ENCODE results near the gene AQP7.

The AQP7 gene

GRCh38 chr9:33350310-33350709 is 52.1 kb downstream of the AQP7 start:
- Histone ChIP-seq H3K4me1 (ENCODE audit: control insufficient read depth, insufficient read depth, low read length) (peaks cover 25% of the 10 kb centered on the region), H3K9me3 (ENCODE audit: control insufficient read depth, low read length) (no peaks in the 10 kb centered on the region), H3K9ac (ENCODE audit: low read length) (no peak overlapping the region), H3K36me3 (ENCODE audit: control insufficient read depth, insufficient read depth, low read length) (peaks cover 14% of the 10 kb centered on the region), H3K4me3 (ENCODE audit: low read length) (no peak overlapping the region), H3K27me3 (ENCODE audit: control insufficient read depth, insufficient read depth, low read length) (no peaks in the 10 kb centered on the region)

GRCh38 chr9:33349743-33350142 is 52.6 kb downstream of the AQP7 start:
- Histone ChIP-seq H3K27me3 (ENCODE audit: control insufficient read depth, insufficient read depth, low read length) (no peaks in the 10 kb centered on the region), H3K9ac (ENCODE audit: low read length) (no peak overlapping the region), H3K4me1 (ENCODE audit: control insufficient read depth, insufficient read depth, low read length) (peaks cover 22% of the 10 kb centered on the region), H3K9me3 (ENCODE audit: control insufficient read depth, low read length) (no peaks in the 10 kb centered on the region), H3K36me3 (ENCODE audit: control insufficient read depth, insufficient read depth, low read length) (peaks cover 14% of the 10 kb centered on the region), H3K4me3 (ENCODE audit: low read length) (no peak overlapping the region)

- no peaks in the 10 kb centered on the region for H3K9me3 ChIP-seq (ENCODE audit: control insufficient read depth, low read length)
- H3K4me1 ChIP-seq (ENCODE audit: control insufficient read depth, insufficient read depth, low read length), result peaks cover 15% of the 10 kb centered on the region
- no peak overlapping the region for H3K9ac ChIP-seq (ENCODE audit: low read length)
- H3K4me3 ChIP-seq (ENCODE audit: low read length), result no peak overlapping the region
- no peaks in the 10 kb centered on the region for H3K27me3 ChIP-seq (ENCODE audit: control insufficient read depth, insufficient read depth, low read length)
- peaks cover 14% of the 10 kb centered on the region for H3K36me3 ChIP-seq (ENCODE audit: control insufficient read depth, insufficient read depth, low read length)
These were observed 53.4 kb downstream of the AQP7 start for GRCh38 chr9:33348998-33349397.

- Histone ChIP-seq H3K9me3 (ENCODE audit: control insufficient read depth, low read length) (no peaks in the 10 kb centered on the region), H3K36me3 (ENCODE audit: control insufficient read depth, insufficient read depth, low read length) (peaks cover 14% of the 10 kb centered on the region), H3K4me1 (ENCODE audit: control insufficient read depth, insufficient read depth, low read length) (peaks cover 15% of the 10 kb centered on the region), H3K9ac (ENCODE audit: low read length) (no peak overlapping the region), H3K27me3 (ENCODE audit: control insufficient read depth, insufficient read depth, low read length) (no peaks in the 10 kb centered on the region), H3K4me3 (ENCODE audit: low read length) (no peak overlapping the region)
These were observed 55.8 kb downstream of the AQP7 start for GRCh38 chr9:33346564-33346963.

GRCh38 chr9:33344145-33344544 is 58.2 kb downstream of the AQP7 start:
- Histone ChIP-seq H3K4me1 (ENCODE audit: control insufficient read depth, insufficient read depth, low read length) (no peaks in the 10 kb centered on the region), H3K9me3 (ENCODE audit: control insufficient read depth, low read length) (no peaks in the 10 kb centered on the region), H3K27me3 (ENCODE audit: control insufficient read depth, insufficient read depth, low read length) (no peaks in the 10 kb centered on the region), H3K36me3 (ENCODE audit: control insufficient read depth, insufficient read depth, low read length) (peaks cover 12% of the 10 kb centered on the region), H3K4me3 (ENCODE audit: low read length) (no peak overlapping the region), H3K9ac (ENCODE audit: low read length) (no peak overlapping the region)

GRCh38 chr9:33341182-33341581 is 61.2 kb downstream of the AQP7 start:
- H3K4me1 ChIP-seq (ENCODE audit: control insufficient read depth, insufficient read depth, low read length), result no peaks in the 10 kb centered on the region
- no peaks in the 10 kb centered on the region for H3K27me3 ChIP-seq (ENCODE audit: control insufficient read depth, insufficient read depth, low read length)
- peaks cover 3% of the 10 kb centered on the region for H3K36me3 ChIP-seq (ENCODE audit: control insufficient read depth, insufficient read depth, low read length)
- no peaks in the 10 kb centered on the region for H3K9me3 ChIP-seq (ENCODE audit: control insufficient read depth, low read length)
- H3K9ac ChIP-seq (ENCODE audit: low read length), result no peak overlapping the region
- H3K4me3 ChIP-seq (ENCODE audit: low read length), result no peak overlapping the region

- Histone ChIP-seq H3K36me3 (ENCODE audit: control insufficient read depth, insufficient read depth, low read length) (no peaks in the 10 kb centered on the region), H3K4me1 (ENCODE audit: control insufficient read depth, insufficient read depth, low read length) (no peaks in the 10 kb centered on the region), H3K9me3 (ENCODE audit: control insufficient read depth, low read length) (no peaks in the 10 kb centered on the region), H3K27me3 (ENCODE audit: control insufficient read depth, insufficient read depth, low read length) (no peaks in the 10 kb centered on the region), H3K4me3 (ENCODE audit: low read length) (no peak overlapping the region), H3K9ac (ENCODE audit: low read length) (no peak overlapping the region)
These were observed 62.2 kb downstream of the AQP7 start for GRCh38 chr9:33340186-33340585.
